ENCODE measurements around the gene CRYL1.
A peak's percentile ranks its signal among the peaks of the same experiment; 100 is the strongest.

GRCh38 chr13:20492641-20493040 is 33.0 kb downstream of the CRYL1 start:
- TF ChIP-seq, protein P1, sequence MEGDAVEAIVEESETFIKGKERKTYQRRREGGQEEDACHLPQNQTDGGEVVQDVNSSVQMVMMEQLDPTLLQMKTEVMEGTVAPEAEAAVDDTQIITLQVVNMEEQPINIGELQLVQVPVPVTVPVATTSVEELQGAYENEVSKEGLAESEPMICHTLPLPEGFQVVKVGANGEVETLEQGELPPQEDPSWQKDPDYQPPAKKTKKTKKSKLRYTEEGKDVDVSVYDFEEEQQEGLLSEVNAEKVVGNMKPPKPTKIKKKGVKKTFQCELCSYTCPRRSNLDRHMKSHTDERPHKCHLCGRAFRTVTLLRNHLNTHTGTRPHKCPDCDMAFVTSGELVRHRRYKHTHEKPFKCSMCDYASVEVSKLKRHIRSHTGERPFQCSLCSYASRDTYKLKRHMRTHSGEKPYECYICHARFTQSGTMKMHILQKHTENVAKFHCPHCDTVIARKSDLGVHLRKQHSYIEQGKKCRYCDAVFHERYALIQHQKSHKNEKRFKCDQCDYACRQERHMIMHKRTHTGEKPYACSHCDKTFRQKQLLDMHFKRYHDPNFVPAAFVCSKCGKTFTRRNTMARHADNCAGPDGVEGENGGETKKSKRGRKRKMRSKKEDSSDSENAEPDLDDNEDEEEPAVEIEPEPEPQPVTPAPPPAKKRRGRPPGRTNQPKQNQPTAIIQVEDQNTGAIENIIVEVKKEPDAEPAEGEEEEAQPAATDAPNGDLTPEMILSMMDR (IDR thresholded peaks at IDR 0.05): peak; percentile 33; the same call in 1 of the 2 replicates
- TF ChIP-seq MAX (IDR thresholded peaks at IDR 0.05; ENCODE audit: low read depth) (no peak), TAF1 (IDR thresholded peaks at IDR 0.05; ENCODE audit: borderline replicate concordance, low read depth, low read length) (no peak), YY1 (IDR thresholded peaks at IDR 0.05; ENCODE audit: low read depth) (no peak)
- TF ChIP-seq, protein P2, sequence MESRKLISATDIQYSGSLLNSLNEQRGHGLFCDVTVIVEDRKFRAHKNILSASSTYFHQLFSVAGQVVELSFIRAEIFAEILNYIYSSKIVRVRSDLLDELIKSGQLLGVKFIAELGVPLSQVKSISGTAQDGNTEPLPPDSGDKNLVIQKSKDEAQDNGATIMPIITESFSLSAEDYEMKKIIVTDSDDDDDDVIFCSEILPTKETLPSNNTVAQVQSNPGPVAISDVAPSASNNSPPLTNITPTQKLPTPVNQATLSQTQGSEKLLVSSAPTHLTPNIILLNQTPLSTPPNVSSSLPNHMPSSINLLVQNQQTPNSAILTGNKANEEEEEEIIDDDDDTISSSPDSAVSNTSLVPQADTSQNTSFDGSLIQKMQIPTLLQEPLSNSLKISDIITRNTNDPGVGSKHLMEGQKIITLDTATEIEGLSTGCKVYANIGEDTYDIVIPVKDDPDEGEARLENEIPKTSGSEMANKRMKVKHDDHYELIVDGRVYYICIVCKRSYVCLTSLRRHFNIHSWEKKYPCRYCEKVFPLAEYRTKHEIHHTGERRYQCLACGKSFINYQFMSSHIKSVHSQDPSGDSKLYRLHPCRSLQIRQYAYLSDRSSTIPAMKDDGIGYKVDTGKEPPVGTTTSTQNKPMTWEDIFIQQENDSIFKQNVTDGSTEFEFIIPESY (IDR thresholded peaks at IDR 0.05; ENCODE audit: borderline replicate concordance, low read depth): no peak

Measured in SK-N-SH (cell line).